ENCODE measurements around the gene KSR2. TPM values are rescaled to one million over a fixed set of nuclear protein-coding genes. Genes with fewer than 3 reads are reported as not detected.
A peak's percentile ranks its signal among the peaks of the same experiment; 100 is the strongest.

The KSR2 gene
- polyA plus RNA-seq, 1 experiment = not detected

DNA sequence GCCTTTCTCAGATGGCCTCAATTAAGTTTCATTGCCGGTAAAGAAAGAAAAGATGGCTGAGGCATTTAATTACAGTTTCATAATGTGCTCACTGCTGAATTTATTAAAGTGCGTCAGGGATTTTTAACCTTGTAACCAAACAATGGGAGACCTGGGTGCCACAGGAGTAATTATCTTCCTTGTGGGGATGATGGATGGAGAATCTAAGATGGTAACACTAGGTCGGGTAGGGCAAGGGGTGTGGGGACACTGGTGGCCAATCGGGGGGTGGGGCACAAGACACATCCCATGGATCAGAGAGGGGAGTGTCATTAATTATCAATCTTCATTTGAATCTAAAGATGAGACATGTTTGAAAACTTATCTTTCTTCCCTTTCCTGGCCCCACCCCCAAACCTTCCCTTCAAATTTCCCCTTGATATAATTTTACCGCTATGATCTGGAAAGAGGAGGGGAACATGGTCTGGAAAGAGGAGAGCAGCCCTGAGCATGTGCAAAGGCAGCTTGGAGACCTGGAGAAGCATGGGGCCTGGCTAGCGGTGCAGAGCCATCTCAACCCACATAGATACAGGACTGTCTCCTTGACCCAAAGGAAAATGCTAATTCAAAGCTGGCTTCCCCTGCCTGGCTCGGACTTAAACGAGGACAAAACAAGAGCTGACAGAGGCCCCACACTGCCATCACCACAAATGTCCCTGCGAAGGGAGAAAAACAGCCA is 376.0 kb downstream of the KSR2 start:
- ChIA-PET CTCF (no interaction called here), POLR2A (no interaction called here)
- Histone ChIP-seq H3K36me3 (ENCODE audit: control insufficient read depth, insufficient read depth, low read length) (no peaks in the 10 kb centered on the region), H3K4me3 (ENCODE audit: low read depth, low read length) (no peak overlapping the region), H3K27me3 (ENCODE audit: control insufficient read depth, insufficient read depth, low read length) (no peaks in the 10 kb centered on the region)
- no peak for DNase-seq (ENCODE audit: low read depth)
- TF ChIP-seq, protein P1, sequence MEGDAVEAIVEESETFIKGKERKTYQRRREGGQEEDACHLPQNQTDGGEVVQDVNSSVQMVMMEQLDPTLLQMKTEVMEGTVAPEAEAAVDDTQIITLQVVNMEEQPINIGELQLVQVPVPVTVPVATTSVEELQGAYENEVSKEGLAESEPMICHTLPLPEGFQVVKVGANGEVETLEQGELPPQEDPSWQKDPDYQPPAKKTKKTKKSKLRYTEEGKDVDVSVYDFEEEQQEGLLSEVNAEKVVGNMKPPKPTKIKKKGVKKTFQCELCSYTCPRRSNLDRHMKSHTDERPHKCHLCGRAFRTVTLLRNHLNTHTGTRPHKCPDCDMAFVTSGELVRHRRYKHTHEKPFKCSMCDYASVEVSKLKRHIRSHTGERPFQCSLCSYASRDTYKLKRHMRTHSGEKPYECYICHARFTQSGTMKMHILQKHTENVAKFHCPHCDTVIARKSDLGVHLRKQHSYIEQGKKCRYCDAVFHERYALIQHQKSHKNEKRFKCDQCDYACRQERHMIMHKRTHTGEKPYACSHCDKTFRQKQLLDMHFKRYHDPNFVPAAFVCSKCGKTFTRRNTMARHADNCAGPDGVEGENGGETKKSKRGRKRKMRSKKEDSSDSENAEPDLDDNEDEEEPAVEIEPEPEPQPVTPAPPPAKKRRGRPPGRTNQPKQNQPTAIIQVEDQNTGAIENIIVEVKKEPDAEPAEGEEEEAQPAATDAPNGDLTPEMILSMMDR (IDR thresholded peaks at IDR 0.05; ENCODE audit: insufficient read depth, low read depth, low read length) = no peak

DNA sequence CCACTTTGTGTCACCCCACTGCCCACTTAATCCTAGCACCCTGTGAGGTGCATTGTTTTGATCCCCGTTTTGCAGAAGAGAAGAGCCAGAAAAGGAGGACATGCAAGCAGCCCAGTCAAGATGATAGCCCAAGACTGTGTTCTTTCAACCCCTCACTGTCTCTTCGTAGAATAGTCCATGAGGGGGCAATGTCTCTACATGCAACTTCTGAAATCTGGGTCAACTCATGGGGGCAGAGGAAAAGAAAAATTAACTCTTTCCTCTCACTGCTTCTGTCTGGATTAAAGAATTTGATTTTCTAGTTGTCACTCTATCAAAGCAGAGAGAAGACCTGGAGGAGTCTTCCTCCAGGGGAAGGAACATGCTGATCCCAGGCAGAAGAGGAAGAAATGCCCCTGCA is 377.8 kb downstream of the KSR2 start:
- TF ChIP-seq, protein P1 (IDR thresholded peaks at IDR 0.05; ENCODE audit: insufficient read depth, low read depth, low read length) = no peak
- H3K36me3 ChIP-seq (ENCODE audit: control insufficient read depth, insufficient read depth, low read length) = no peaks in the 10 kb centered on the region
- ChIA-PET CTCF (interaction anchor here (2.6 kb wide), 1 partner anchor 246 kb away, joined by 10 read pairs; no protein-coding TSS in a partner anchor), POLR2A (no interaction called here)
- no peak overlapping the region for H3K4me3 ChIP-seq (ENCODE audit: low read depth, low read length)
- DNase-seq (ENCODE audit: low read depth) = no peak
- H3K27me3 ChIP-seq (ENCODE audit: control insufficient read depth, insufficient read depth, low read length) = no peaks in the 10 kb centered on the region

- POLR2A ChIA-PET = no interaction called here
- CTCF ChIA-PET = interaction anchor here (1.0 to 3.6 kb wide), 4 partner anchors 8 to 247 kb away, joined by 3 to 28 read pairs (median 7); no protein-coding TSS in a partner anchor
- TF ChIP-seq, protein P1 (IDR thresholded peaks at IDR 0.05; ENCODE audit: insufficient read depth, low read depth, low read length) = no peak
- Histone ChIP-seq H3K4me3 (ENCODE audit: low read depth, low read length) (no peak overlapping the region), H3K27me3 (ENCODE audit: control insufficient read depth, insufficient read depth, low read length) (no peaks in the 10 kb centered on the region), H3K36me3 (ENCODE audit: control insufficient read depth, insufficient read depth, low read length) (no peaks in the 10 kb centered on the region)
- DNase-seq (ENCODE audit: low read depth) = no peak
These were observed 378.4 kb downstream of the KSR2 start for GRCh38 chr12:117590386-117590785.

DNA sequence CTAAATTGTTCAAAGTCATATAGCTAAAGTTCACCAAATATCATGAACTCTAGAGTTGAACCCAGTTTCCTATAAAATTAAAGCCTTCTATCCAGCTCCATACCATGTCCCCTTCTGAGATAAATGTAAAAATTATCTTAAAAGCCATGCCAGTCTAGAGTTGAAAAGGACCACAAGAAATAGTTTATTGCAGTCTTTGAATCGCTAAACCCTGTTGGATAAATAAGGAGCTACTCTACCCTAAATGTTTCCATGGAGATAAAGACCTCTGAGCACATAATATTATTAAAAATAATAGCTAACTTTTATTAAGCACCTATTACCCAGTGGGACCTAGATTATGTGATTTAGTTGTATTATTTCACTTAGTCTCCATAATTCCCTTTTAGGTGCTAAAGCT is 379.8 kb downstream of the KSR2 start:
- no peaks in the 10 kb centered on the region for H3K36me3 ChIP-seq (ENCODE audit: control insufficient read depth, insufficient read depth, low read length)
- DNase-seq (ENCODE audit: low read depth) = no peak
- POLR2A ChIA-PET = no interaction called here
- no peaks in the 10 kb centered on the region for H3K27me3 ChIP-seq (ENCODE audit: control insufficient read depth, insufficient read depth, low read length)
- TF ChIP-seq, protein P1 (IDR thresholded peaks at IDR 0.05; ENCODE audit: insufficient read depth, low read depth, low read length) = no peak
- no peak overlapping the region for H3K4me3 ChIP-seq (ENCODE audit: low read depth, low read length)
- CTCF ChIA-PET = interaction anchor here (0.7 to 3.6 kb wide), 7 partner anchors 19 to 376 kb away, joined by 3 to 28 read pairs (median 5); no protein-coding TSS in a partner anchor

DNA sequence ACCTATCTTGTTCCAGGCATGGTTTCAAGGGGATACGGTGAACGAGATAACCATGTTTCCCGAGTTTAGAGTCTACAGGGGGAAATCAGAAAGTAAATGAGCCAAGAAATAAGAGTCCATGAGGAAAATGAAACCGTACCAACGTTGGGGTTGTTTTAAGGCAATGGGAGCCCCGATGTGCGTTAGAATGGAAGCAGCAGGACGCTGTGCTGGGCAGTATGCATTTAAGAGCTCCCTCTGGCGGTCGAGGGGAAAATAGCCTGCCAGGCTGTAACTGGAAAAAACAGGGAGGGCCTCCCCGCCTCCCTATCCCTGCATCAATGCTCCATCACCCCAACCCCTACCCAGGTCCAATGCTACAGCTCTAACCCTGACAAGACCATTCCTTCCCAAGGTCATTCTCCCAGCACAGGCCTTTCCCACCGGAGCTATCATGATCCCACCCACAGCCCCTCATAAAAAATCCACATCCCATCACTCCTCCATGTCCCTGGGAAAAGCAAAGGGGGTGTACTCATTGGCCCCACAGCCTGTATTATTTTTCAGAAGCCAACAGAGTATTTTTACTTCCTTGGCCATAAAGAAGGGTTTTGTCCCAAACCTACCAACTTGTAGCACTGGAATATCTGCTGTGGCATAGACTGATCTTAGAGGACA is 381.0 kb downstream of the KSR2 start:
- ChIA-PET CTCF (interaction anchor here (0.6 to 3.6 kb wide), 13 partner anchors 9 to 358 kb away, joined by 3 to 28 read pairs (median 5); no protein-coding TSS in a partner anchor), POLR2A (no interaction called here)
- Histone ChIP-seq H3K27me3 (ENCODE audit: control insufficient read depth, insufficient read depth, low read length) (no peaks in the 10 kb centered on the region), H3K36me3 (ENCODE audit: control insufficient read depth, insufficient read depth, low read length) (no peaks in the 10 kb centered on the region), H3K4me3 (ENCODE audit: low read depth, low read length) (no peak overlapping the region)
- TF ChIP-seq, protein P1 (IDR thresholded peaks at IDR 0.05; ENCODE audit: insufficient read depth, low read depth, low read length) = peak; percentile 76
- DNase-seq (ENCODE audit: low read depth) = no peak

Data from BJ (cell line).